NCI-H510A treated with DMSO at 0.1 percent for 48 hours (cell line): ENCODE data around the gene TTLL6.
"Not testable (repeated sequence)": the region's sequence is repeated elsewhere in the genome, so short reads cannot be mapped to it uniquely, and the experiment has no call there.

Source experiments
- DNase-seq: peaks from one replicate; lab custom pipeline; 2025; lab: John Stamatoyannopoulos, UW

The TTLL6 gene

DNA sequence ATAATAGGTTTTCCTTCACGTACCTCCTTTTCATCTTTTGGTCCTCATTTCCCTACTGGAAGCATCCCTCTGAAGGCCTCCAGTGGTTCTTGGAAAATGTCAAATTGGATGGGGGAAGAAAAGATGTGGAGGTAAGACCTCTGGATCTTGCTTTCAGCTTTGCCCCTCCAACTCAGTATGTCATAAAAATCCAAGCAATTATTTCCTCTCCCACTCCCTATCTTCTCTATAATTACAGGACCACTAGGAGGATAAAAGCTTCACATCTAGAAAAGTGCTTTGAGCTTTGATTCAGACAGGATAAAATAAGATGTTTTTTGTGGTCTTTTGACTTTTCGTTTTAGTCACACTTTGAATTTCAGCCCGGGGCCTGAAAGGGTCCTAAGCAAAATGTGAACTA, 1.7 kb downstream of the TTLL6 start:
- DNase-seq: no peak

DNA sequence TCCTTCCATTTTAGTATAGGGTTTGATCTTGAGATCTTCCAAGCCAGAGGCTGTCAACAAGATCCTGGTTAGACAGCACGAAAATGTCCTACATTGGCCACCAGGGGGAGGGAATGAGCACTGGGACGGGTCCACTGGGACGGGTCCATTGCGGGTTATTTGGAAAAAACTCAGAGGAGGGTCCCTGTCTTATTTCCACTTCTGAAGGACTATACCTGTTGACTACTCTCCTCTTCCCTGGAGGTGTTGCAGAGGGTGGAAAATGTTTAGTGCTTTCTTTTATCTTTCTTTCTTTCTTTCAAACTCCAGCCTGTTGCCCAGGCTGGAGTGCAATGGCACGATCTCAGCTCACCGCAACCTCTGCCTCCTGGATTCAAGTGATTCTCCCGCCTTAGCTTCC, 2.5 kb downstream of the TTLL6 start:
- DNase-seq: peak; percentile 46

DNA sequence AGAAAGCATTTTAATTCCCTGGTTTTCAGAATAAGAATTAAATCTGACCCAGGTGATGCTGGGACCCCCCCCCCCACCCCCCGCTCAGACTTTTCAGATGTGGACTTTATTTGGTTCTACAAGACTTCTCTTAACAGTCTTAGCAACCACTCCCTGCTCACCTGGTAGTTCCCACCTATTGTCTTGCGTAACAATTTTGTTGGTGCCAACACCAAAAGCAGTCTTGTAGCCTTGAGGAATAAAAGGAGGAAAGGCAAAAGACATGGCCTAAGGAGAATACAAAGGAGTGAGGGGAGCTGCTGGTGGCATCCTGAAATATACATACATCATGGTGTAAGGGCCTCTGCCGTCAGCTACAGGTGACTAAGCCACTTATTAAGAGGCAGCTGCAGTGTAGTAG, 5.0 kb downstream of the TTLL6 start:
- no peak for DNase-seq

DNA sequence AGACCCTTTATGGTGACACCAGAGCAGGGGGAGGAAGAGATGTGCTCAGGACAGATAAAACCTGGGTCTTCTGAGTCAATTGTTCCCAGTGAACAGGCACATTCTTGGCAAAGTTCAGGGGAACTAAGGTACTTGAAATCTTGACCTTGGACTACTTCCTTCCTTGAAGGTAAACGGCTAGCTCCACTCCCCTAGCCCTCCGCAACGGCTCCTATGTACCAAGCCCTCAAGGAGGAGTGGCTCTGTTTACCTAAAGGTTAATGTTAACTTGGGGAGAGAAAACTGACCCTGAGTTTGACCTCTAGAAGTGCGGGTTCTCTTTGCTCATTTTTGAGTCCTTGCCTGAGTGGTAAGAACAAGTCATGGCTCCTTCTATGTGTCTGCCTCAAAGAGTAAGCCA, 7.8 kb downstream of the TTLL6 start:
- DNase-seq: no peak

- peak; percentile 91 for DNase-seq
Observed at GRCh38 chr17:48804936-48805411, 12.1 kb downstream of the TTLL6 start.

DNA sequence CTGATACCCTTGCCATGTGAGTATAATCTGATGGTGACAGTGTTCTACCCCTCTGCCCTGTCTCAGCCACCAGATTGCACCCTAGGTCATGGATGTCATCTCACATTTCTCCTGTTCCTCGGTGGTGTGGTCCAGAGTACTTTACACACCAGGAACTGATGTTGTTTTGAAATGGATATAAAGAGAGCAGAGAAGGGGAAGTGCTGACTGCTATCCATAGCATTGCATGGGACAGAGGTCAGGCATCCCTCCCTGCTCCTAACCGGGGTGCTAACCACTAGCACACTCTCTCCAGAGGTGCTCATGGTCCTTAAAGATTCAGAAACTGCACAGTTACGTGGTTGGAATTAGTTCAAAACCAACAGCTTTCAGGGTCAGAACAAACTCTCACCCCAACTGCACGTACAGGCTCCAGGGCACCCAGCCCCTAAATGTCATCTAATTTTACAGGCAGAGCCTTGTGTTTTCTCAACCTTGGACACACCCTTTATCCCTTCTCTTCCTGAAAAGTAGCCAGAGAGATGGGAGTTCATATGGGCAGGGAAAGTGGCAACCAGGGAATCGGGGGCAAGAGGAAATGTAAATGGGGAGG, 16.3 kb downstream of the TTLL6 start:
- no peak for DNase-seq

GRCh38 chr17:48799069-48799723, 17.8 kb downstream of the TTLL6 start:
- no peak for DNase-seq

DNA sequence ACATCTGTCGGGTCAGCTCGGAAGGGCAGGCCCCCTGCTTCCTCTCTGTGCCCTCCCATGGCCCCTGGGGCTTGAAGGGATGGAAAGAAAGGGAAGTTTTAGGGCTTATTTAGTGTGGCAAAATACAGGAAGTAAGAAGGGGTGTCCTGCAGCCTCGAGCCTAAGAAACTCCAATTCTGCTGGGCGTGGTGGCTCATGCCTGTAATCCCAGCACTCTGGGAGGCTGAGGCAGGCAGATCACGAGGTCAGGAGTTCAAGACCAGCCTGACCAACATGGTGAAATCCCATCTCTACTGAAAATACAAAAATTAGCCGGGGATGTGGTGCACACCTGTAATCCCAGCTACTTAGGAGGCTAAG, 20.9 kb downstream of the TTLL6 start:
- DNase-seq: not testable (repeated sequence)

GRCh38 chr17:48795444-48796162, 21.4 kb downstream of the TTLL6 start:
- no peak for DNase-seq

DNA sequence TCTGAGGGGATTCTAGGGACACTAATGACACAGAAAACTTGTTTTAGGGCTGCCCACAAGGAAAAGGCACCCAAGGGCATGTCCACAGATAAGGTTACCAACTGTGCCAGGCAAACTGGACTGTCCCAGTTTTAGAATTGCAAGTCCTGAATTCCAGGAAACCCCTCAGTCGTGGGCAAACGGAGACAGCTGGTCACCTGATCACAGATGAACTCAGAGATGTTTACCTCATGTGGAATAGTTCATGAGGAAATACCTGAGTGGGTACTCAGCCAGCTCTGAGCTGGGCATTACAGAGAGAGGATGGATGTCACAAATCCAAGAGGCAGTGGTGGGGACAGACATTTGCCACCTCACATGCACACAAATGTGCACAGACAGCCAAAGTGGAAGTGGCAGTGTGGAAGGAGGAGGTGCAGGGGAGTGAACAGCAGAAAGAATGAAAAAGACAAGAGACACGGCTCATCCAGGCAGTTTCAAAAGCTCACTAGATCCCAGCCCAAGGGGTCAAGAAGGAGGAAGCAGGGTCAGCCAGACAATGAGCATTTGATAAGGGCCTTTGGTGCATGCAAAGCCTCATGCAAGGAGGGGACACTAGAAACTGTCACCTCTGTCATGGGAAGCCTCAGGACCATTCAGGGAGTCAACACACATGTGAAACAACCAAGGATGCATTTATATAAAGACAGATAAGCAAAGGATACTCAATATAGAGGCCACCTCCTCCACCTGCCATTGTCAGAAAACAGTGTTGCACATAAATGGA, 24.8 kb downstream of the TTLL6 start:
- DNase-seq: no peak

GRCh38 chr17:48791128-48792032, 25.6 kb downstream of the TTLL6 start:
- DNase-seq: peak; percentile 80

DNA sequence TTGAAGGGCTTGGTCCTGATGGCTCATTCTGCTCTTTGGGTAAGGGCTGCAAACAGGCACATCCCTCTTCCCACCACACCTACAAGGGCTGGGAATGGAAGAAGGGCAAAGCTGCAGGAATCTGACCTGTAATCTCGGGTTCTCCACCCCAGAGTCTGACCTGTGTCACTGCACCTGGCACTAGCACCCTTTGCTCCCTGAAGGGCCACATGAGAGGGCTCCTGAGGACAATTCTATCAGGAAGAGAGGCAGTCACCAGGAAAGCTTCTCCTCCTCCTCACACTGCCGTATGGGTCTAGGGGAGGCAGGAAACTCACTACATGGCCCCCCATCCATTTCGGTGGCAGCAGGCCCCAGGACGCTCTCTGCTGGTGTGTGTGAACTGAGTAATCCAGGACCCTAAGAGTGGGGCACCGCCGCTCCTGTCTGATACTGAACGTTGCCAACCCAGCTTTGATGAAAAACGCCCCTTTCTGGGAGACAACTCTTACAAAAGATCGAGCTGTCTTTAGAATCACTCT, 26.4 kb downstream of the TTLL6 start:
- DNase-seq: no peak

- DNase-seq: no peak
Observed at GRCh38 chr17:48787828-48788227, 29.2 kb downstream of the TTLL6 start.

- no peak for DNase-seq
Observed at GRCh38 chr17:48779421-48779820, 37.6 kb downstream of the TTLL6 start.

- no peak for DNase-seq
Observed at GRCh38 chr17:48776602-48777001, 40.4 kb downstream of the TTLL6 start.

DNA sequence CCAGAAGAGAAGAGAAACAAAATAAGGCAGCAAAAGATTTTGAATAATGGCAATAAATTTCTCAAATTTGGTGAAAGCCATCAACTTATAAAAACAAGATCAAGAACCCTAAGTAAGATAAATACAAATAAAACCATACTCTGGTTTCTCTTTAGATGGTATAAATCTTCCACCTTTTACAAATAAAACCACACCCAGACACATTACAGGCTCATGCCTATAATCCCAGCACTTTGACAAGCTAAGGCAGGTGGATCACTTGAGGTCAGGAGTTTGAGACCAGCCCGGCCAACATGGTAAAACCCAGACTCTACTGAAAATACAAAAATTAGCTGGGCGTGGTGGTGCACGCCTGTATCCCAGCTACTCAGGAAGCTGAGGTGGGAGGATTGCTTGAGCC, 43.8 kb downstream of the TTLL6 start:
- DNase-seq: no peak

DNA sequence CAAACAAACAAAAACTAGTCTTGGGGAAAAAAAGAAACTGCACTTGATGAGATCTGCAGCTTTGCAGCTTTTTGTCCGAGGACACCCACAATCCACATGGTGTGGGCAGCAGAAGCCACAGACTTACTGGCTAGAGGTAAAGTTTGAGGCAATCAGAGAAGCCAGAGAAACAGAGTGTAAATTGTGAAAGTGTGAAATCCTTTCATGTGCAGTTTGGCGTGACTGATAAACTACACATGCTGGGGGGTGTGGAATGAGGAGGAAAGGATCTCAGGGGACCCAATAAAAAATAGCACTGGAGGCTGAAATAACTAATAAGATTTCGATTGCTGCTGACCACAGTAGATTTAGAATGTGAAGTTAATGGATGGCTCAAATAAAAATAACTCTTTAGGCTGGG, 46.1 kb downstream of the TTLL6 start:
- no peak for DNase-seq

DNA sequence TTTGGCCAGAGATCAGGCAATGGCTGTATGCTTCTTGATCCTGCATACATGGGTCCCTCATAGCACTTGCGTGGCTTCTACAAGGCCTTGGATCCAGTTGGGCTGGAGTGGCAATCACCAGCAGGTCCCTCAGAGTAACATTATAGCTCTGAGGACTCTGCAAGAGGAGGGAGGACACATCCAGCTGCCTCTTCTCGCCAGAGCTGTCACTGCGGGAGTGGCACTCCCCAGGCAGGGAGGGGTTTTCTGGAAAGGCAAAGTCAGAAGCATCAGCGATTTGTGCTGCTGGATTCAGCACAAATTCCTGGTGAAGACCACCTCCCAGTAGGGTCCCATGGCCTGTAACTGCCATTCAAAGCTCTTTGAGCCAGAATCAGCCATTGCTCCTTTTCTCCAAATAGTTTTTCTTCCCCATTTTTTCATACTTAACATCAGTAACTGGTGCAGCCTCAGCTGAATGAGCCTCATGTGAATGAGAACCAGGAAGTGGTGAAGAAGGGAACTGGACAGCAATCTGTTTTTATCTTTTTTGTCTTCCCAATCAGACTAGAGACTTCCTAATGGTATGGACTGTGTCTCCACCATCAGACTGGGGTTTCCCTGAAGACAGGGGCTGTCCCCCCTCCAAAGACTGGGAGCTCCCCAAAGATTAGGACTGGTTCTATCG, 47.9 kb downstream of the TTLL6 start:
- DNase-seq: no peak

DNA sequence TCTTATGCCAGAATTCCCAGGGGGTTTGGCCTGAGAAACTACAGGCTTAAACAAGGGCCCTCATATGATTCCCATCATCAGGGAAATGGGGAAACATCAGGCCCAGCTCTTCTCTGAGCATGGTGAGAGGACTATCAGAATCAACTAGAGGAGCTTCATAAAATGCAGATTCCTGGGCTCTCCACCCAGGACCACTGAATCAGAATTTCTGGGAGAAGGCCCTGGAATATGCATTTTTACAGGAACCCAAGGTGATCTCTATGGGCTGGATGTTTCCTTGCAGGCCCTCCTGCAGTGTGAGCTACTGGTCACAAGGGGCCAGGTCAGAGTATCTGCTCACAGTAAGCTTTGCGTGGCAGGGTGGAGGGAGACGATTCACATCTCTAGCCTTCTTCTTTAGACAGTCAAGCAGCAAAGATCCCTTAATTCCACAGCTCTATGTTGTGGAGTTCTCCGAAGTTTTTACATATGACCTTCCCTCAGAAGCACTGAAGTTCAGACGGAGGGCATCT, 49.7 kb downstream of the TTLL6 start:
- DNase-seq: no peak

GRCh38 chr17:48761114-48761513, 55.9 kb downstream of the TTLL6 start:
- DNase-seq: no peak

GRCh38 chr17:48760411-48760810, 56.6 kb downstream of the TTLL6 start:
- DNase-seq: peak; percentile 32
